ENCODE measurements around the gene ELOA. TPM values are rescaled to one million over a fixed set of nuclear protein-coding genes. Genes with fewer than 3 reads are reported as not detected.

The ELOA gene
- total and polyA plus RNA-seq, 2 of the 13 experiments (the other 11 are each of a cell fraction or from before 2014, with no cell fraction given) = 14.2 to 28.5 TPM

- no peak for TF ChIP-seq CTCF (CRISPR knock-in tag; IDR thresholded peaks at IDR 0.05)
- no peak for TF ChIP-seq ZNF180 (CRISPR knock-in tag; IDR thresholded peaks at IDR 0.05; ENCODE audit: borderline replicate concordance, low read depth)
- no peak for TF ChIP-seq SNAI1 (CRISPR knock-in tag; IDR thresholded peaks at IDR 0.05; ENCODE audit: borderline replicate concordance)
- TF ChIP-seq ZBTB46 (CRISPR knock-in tag; IDR thresholded peaks at IDR 0.05; ENCODE audit: borderline replicate concordance) = no peak
- TF ChIP-seq POLR2AphosphoS5 (IDR thresholded peaks at IDR 0.05; ENCODE audit: low read depth, low read length) = peak; percentile 4
- no peak for TF ChIP-seq CBX2 (IDR thresholded peaks at IDR 0.05; ENCODE audit: low read depth, low read length)
- TF ChIP-seq CBX2 (CRISPR knock-in tag; IDR thresholded peaks at IDR 0.05; ENCODE audit: low read depth) = no peak
- TF ChIP-seq ZFP82 (CRISPR knock-in tag; IDR thresholded peaks at IDR 0.05; ENCODE audit: borderline replicate concordance) = no peak
- TF ChIP-seq, protein P1, sequence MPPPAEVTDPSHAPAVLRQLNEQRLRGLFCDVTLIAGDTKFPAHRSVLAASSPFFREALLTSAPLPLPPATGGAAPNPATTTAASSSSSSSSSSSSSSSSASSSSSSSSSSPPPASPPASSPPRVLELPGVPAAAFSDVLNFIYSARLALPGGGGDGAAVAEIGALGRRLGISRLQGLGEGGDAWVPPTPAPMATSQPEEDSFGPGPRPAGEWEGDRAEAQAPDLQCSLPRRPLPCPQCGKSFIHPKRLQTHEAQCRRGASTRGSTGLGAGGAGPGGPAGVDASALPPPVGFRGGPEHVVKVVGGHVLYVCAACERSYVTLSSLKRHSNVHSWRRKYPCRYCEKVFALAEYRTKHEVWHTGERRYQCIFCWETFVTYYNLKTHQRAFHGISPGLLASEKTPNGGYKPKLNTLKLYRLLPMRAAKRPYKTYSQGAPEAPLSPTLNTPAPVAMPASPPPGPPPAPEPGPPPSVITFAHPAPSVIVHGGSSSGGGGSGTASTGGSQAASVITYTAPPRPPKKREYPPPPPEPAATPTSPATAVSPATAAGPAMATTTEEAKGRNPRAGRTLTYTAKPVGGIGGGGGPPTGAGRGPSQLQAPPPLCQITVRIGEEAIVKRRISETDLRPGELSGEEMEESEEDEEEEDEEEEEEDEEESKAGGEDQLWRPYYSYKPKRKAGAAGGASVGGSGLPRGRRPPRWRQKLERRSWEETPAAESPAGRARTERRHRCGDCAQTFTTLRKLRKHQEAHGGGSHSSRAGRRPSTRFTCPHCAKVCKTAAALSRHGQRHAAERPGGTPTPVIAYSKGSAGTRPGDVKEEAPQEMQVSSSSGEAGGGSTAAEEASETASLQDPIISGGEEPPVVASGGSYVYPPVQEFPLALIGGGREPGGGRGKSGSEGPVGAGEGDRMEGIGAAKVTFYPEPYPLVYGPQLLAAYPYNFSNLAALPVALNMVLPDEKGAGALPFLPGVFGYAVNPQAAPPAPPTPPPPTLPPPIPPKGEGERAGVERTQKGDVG (CRISPR knock-in tag; IDR thresholded peaks at IDR 0.05; ENCODE audit: borderline replicate concordance) = no peak
These were observed 54.5 kb downstream of the ELOA start (continued) for GRCh38 chr1:23797478-23798448.
